Ishikawa (cell line): ENCODE data around the gene TNRC6C.

Experiments used
- CEBPB ChIP-seq: IDR thresholded peaks from 2 replicates; pipeline ENCODE4 v1.6.1; 2012
- CREB1 ChIP-seq: IDR thresholded peaks from 2 replicates; pipeline ENCODE4 v1.6.1; 2012; ENCODE audit warnings: low read depth
- EGR1 ChIP-seq: IDR thresholded peaks from 2 replicates; pipeline ENCODE4 v1.6.1; 2012
- EP300 ChIP-seq: IDR thresholded peaks from 2 replicates; pipeline ENCODE4 v1.6.1; 2012; ENCODE audit warnings: borderline replicate concordance
- FOXM1 ChIP-seq: IDR thresholded peaks from 2 replicates; pipeline ENCODE4 v1.6.1; 2012; ENCODE audit warnings: low read depth, borderline replicate concordance
- NFIC ChIP-seq: IDR thresholded peaks from 2 replicates; pipeline ENCODE4 v1.6.1; 2012
- RAD21 ChIP-seq: IDR thresholded peaks from 2 replicates; pipeline ENCODE4 v1.6.1; 2012; ENCODE audit warnings: low read depth
- TAF1 ChIP-seq: IDR thresholded peaks from 2 replicates; pipeline ENCODE4 v1.6.1; 2012; ENCODE audit warnings: low read depth, mild to moderate bottlenecking
- TCF12 ChIP-seq: IDR thresholded peaks from 2 replicates; pipeline ENCODE4 v1.6.1; 2012; ENCODE audit warnings: low read depth
- TEAD4 ChIP-seq: IDR thresholded peaks from 2 replicates; pipeline ENCODE4 v1.6.1; 2012
- YY1 ChIP-seq: IDR thresholded peaks from 2 replicates; pipeline ENCODE4 v1.6.1; 2012; ENCODE audit warnings: low read depth
- ZBTB7A ChIP-seq: IDR thresholded peaks from 2 replicates; pipeline ENCODE4 v1.6.1; 2012; ENCODE audit warnings: low read depth
- TF ChIP-seq, protein P1 (sequence below): IDR thresholded peaks from 2 replicates; pipeline ENCODE4 v1.6.1; 2012
- TF ChIP-seq, protein P2 (sequence below): IDR thresholded peaks from 2 replicates; pipeline ENCODE4 v1.6.1; 2012
- TF ChIP-seq, protein P3 (sequence below): IDR thresholded peaks from 2 replicates; pipeline ENCODE4 v1.6.1; 2012; ENCODE audit warnings: low read depth, mild to moderate bottlenecking

TNRC6C gene

DNA sequence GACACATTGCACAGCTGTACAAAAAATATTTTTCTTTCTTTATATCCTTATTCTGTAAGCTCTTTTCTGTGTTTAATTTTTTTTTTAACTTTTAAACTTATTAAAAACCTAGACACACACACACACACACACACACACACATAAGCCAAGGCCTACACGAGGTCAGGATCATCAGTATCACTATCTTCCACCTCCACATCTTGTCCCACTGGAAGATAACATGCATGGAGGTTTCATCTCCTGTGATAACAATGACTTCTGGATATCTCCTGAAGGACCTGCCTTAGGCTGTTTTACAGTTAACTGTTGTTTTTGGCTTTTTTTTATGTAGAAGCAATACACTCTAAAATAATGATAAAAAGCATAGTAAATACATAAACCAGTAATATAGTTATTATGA lies 71.2 kb downstream of the TNRC6C start:
- TF ChIP-seq, protein P1, sequence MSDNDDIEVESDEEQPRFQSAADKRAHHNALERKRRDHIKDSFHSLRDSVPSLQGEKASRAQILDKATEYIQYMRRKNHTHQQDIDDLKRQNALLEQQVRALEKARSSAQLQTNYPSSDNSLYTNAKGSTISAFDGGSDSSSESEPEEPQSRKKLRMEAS: no peak
- TF ChIP-seq, protein P2, sequence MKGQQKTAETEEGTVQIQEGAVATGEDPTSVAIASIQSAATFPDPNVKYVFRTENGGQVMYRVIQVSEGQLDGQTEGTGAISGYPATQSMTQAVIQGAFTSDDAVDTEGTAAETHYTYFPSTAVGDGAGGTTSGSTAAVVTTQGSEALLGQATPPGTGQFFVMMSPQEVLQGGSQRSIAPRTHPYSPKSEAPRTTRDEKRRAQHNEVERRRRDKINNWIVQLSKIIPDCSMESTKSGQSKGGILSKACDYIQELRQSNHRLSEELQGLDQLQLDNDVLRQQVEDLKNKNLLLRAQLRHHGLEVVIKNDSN: no peak
- TF ChIP-seq NFIC (no peak), TAF1 (no peak), EGR1 (no peak), EP300 (no peak), RAD21 (no peak), YY1 (no peak), TCF12 (no peak), TEAD4 (no peak), FOXM1 (no peak), CREB1 (no peak), CEBPB (no peak), ZBTB7A (no peak)
- TF ChIP-seq, protein P3, sequence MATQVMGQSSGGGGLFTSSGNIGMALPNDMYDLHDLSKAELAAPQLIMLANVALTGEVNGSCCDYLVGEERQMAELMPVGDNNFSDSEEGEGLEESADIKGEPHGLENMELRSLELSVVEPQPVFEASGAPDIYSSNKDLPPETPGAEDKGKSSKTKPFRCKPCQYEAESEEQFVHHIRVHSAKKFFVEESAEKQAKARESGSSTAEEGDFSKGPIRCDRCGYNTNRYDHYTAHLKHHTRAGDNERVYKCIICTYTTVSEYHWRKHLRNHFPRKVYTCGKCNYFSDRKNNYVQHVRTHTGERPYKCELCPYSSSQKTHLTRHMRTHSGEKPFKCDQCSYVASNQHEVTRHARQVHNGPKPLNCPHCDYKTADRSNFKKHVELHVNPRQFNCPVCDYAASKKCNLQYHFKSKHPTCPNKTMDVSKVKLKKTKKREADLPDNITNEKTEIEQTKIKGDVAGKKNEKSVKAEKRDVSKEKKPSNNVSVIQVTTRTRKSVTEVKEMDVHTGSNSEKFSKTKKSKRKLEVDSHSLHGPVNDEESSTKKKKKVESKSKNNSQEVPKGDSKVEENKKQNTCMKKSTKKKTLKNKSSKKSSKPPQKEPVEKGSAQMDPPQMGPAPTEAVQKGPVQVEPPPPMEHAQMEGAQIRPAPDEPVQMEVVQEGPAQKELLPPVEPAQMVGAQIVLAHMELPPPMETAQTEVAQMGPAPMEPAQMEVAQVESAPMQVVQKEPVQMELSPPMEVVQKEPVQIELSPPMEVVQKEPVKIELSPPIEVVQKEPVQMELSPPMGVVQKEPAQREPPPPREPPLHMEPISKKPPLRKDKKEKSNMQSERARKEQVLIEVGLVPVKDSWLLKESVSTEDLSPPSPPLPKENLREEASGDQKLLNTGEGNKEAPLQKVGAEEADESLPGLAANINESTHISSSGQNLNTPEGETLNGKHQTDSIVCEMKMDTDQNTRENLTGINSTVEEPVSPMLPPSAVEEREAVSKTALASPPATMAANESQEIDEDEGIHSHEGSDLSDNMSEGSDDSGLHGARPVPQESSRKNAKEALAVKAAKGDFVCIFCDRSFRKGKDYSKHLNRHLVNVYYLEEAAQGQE: no peak

DNA sequence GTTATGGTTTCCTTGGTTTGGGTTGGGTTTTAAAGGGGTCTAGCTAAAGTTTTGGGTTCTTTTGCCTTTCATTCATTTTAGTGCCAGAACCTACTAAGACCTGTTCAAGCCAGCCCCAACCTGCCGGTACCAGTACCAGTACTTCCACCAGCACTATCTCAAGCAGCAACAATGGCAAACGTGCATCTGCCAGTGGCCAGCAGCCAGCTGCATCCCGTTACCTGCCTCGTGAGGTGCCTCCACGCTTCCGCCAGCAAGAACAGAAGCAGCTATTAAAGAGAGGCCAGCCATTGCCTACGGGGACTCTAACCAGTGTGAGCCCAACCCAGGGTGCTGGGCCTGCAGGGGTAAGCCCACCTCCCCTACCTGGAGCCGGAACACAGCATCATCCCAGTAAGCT lies 72.9 kb downstream of the TNRC6C start:
- TF ChIP-seq, protein P3: no peak
- no peak for TF ChIP-seq CEBPB
- no peak for TF ChIP-seq FOXM1
- TF ChIP-seq TCF12: no peak
- TF ChIP-seq TAF1: no peak
- no peak for TF ChIP-seq EGR1
- TF ChIP-seq YY1: no peak
- no peak for TF ChIP-seq ZBTB7A
- no peak for TF ChIP-seq EP300
- no peak for TF ChIP-seq TEAD4
- TF ChIP-seq, protein P2: no peak
- TF ChIP-seq, protein P1: no peak
- no peak for TF ChIP-seq CREB1
- no peak for TF ChIP-seq NFIC
- TF ChIP-seq RAD21: no peak

DNA sequence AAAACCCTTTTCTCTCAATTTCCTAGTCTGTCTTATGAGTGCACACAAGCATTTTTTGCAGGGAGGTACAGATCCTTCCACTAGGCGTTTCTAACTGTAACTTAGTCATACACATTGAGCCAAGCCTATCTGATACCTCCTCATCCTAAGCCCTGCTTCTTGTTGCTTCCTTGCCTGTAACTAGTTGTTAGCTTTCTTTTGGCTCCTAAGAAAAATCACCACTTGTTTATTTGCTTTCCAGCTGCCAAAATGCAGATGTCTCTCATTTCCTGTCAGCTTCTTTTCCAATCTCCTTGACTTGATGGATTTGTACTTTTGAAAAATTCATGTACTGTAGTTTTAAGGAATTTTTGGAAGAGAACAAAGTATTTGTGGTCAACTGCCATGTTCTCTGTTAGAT lies 73.7 kb downstream of the TNRC6C start:
- TF ChIP-seq CEBPB: no peak
- TF ChIP-seq YY1: no peak

DNA sequence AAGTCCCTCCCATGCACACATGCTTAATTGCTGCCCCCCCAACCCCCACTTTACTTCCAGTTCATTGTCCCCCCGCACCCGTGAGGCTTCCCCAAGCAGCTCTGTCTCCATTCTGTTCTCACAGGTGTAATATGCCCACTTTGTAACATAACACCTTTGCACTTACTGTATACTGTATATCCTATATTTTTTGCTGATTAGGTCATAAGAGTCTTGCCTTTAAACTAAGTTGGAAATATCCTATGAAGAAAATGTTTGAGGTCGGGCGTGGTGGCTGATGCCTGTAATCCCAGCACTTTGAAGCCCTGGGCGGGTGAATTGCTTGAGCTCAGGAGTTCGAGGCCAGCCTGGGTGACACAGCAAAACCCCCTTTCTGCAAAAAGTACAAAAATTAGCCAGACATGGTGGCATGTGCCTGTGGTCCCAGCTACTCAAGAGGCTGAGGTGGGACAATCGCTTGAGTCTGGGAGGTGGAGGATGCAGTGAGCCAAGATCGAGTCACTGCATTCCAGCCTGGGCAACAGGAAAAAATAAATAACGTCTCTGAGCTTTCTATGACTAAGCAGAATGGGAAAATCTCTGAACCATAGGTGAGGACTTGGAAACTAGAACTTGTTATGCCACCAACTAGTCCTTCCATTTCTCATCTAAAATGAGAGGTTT lies 76.1 kb downstream of the TNRC6C start:
- TF ChIP-seq YY1 (no peak), NFIC (no peak), TEAD4 (no peak; the same call in 1 of the 2 replicates), EP300 (no peak), ZBTB7A (no peak), RAD21 (no peak), TCF12 (no peak), CEBPB (no peak), EGR1 (no peak), FOXM1 (no peak), CREB1 (no peak), TAF1 (no peak)
- TF ChIP-seq, protein P2: no peak
- TF ChIP-seq, protein P1: no peak
- TF ChIP-seq, protein P3: no peak
